ENCODE data around the gene CLEC19A.

DNA sequence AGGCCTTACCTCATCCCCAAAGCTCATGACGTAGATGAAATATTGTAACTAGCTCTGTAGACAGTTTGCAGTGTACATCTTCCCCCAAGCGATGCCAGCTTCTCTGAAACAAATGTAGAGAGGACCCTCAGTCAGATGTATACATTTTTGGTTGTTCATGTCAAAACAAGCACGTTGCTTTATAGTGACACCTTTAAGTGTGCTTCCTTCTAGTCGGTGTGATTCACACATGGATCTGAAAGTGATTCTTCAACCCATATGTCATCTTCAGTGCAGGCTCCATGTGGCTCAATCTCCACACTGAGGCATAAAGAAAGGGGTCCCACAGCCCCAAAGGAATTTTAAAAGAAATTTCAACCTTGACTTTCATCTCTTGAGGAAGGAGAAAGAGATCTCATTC, 30.9 kb upstream of the CLEC19A start:
- no peak for TF ChIP-seq CTCF (IDR thresholded peaks at IDR 0.05)
- TF ChIP-seq EZH2 (IDR thresholded peaks at IDR 0.05): no peak
